Head of caudate nucleus (tissue), 42 donors: Measurements from ENCODE around the gene SRRM5.
A peak's percentile ranks its signal among the peaks of the same experiment; 100 is the strongest.
"Not testable (repeated sequence)": the region's sequence is repeated elsewhere in the genome, so short reads cannot be mapped to it uniquely, and the experiment has no call there.

Source experiments
- DNase-seq, 42 donors: peaks; one replicate each; pipeline versions ENCODE4 v3.0.0 to v3.0.0-alpha.2; 2020 to 2021; ENCODE audit warnings: mixed read lengths in 7 of 42
- intact Hi-C: fragments of 100-400 bp; cut with DNase I; formaldehyde crosslinking; loops from one replicate; pipeline ENCODE4 v1.15.0; 2022

SRRM5 gene

DNA sequence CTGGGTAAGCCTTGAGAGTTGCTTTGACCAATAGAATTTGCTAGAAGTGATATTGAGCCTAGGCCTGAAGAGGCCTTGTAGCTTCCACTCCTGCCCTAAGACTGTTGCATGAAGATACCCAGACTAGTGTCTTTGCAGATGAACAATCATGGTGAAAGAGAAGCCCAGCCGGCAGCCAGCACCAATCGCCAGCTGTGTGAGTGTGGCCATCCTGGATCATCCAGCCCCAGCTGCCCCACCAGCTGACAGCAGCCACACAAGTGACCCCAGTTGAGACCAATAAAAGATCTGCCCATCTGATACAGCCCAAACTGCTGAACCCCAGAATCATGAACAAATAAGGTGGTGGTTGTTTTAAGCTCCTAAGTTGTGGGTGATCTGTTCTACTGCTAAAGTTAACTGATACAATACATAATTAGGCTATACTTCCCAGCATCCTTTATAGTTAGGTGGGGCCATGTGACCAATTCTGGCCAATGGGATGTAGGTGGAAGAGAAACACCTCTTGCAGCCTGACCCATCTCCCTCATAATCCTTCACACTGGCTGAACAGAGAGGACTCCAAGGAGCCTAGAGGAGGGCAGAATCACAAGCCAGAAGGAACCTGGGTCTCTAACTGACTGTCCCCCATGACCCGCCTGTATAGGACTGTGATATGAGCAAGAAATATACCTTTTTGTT, 16.9 kb downstream of the SRRM5 start:
- intact Hi-C loops = no loop called here
- DNase-seq = peak in 13 of 42 donors; percentile 26 to 69 (median 45)

DNA sequence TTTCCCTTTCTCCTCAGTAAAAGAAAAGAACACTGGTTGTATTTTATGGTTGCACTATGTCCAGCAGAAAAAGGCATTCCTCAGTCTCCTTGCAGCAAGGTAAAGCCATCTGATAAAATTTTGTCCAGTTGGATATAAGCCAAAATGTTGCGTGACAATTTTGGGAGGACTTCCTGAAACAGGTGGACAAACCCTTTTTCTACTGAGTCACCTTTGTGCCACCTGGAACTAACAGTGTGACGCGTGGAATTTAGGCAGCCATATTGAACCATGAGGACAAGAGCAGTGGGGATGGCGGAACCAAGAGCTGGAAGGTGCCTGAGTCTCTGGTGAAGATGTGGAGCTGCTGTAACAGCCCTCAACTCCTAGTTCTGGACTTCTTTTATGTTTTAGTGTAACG, 19.6 kb downstream of the SRRM5 start:
- intact Hi-C loops = no loop called here
- DNase-seq = no peak

DNA sequence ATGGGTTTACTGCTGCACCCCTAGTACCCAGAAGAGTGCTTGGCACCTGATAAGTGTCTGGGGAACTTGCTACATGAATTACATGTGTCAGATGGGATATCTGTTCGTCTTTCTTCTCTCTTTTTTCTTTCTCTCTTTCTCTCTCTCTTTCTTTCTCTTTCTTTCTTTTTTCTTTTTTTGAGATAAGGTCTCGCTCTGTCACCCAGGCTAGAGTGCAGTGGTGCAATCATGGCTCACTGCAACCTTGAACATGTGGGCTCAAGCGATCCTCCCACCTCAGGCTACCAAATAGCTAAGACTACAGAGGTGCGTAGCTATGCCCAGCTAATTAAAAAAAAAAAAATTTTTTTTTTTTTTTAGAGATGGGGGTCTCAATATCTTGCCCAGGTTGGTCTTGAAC, 21.6 kb downstream of the SRRM5 start:
- intact Hi-C loops = no loop called here

DNA sequence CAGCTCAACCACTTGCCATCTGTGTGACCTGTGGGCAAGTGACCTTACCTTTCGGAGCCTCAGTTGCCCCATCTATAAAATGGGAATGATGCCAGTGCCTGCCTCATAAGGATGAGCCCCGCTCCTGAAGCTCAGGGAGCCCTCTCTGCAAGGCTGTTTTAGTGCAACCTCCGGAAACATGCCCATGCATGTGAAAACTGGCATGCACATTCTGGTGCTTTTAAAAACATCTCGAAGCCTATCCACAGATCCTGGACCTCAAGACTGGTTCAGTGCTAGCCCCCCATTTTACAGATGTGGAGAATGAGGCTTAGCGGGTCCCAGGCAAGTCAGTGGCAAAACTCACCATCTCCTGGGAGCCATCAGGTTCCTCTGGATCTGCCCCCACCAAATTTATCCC, 22.2 kb downstream of the SRRM5 start:
- intact Hi-C loops = no loop called here

More for the DNA sequence above, 21.6 kb downstream of the SRRM5 start:
- DNase-seq = no peak

DNA sequence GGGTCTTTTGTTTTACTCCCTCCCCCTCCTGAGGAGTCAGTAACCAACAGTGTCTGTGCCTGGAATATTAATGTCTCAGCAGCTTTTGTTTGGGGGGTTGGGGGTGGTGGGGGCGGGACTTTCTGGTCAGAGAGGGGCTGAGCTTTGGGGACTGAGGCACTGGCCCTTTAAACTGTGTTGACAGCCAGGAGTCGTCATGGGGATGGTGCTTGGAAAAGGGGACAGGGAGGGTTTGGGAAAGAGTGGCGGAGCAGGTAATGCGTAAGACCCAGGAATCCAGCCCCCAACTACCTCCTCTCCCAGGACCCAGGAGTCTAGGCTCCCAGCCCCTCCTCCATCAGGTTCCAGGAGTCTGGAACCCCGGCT, 22.6 kb downstream of the SRRM5 start:
- peak in 35 of 42 donors; percentile 30 to 82 (median 54) for DNase-seq
- intact Hi-C loops = no loop called here

More for the DNA sequence above, 22.2 kb downstream of the SRRM5 start:
- DNase-seq = no peak

DNA sequence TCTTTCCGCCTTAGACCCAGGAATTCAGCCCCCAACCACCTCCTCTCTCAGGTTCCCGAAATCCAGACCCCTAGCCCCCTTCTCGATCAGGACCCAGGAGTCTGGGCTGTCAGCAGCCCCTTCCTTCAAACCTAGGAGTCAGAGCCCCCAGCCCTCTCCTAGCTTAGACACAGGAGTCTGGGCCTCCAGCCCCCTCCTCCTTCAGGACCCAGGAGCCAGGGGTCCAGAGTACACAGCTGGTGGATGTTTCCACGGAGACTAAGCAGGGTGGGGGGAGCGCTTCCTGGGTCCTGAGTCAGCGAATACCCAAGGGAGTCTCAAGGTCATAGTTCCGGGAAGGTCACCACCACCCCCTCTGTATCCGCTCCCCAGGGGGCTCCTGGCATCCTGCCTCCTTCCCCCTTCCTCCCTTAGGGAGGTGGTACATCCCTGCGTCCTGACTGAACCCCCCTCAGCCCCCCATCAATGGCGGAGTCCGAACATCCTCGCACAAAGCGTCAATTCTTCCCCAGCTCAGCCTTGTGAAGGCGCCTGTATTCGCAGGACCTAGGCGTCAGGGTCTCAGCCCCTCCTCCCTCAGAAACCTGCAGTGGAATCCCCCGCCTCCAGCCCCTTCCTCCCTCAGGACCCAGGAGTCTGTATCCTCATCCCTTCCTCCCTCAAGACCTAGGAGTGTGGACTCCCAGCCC, 23.1 kb downstream of the SRRM5 start:
- peak; percentile 54 to 90 (median 76) for DNase-seq
- intact Hi-C loops = no loop called here

DNA sequence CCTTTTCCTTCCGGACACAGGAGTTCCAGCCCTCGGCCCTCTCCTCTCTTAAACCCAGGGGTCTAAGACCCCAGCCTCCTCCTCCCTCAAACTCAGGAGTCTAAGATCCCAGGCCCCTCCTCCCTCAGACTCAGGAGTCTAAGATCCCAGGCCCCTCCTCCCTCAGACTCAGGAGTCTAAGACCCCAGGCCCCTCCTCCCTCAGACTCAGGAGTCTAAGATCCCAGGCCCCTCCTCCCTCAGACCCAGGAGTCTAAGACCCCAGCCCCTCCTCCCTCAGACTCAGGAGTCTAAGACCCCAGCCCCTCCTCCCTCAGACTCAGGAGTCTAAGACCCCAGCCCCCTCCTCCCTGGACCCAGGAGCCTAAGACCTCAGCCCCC, 23.7 kb downstream of the SRRM5 start:
- peak in 1 of 42 donors; percentile 43 for DNase-seq
- intact Hi-C loops = not testable (repeated sequence)

DNA sequence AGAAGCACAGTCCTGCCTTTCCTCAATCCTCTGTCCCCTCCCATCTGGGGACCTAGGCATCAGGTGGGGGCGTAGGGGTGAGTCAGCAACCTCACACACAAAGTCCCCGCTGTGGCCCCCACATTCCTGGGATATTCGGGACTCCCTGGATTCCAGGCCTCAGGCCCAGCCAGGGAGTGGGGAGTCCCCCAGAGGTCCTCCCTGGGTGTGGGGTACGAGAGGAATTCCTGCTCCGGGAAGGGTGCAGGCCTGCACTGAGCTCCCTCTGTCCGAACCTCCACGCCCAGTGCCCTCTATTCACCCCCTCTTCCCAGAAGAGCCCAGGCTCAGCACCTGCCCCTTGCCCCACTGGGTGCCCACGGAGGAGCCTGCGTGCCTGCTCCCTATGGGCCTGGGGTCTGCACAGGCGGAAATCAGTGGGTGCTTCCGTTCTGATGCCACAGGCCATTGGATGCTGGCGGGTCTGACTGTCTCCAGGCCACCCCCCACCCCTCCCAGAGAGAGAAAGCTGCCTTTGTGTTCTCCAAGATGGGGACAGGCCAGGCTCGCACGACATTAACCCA, 24.3 kb downstream of the SRRM5 start:
- DNase-seq = peak; percentile 33 to 87 (median 69)
- intact Hi-C loops = no loop called here

DNA sequence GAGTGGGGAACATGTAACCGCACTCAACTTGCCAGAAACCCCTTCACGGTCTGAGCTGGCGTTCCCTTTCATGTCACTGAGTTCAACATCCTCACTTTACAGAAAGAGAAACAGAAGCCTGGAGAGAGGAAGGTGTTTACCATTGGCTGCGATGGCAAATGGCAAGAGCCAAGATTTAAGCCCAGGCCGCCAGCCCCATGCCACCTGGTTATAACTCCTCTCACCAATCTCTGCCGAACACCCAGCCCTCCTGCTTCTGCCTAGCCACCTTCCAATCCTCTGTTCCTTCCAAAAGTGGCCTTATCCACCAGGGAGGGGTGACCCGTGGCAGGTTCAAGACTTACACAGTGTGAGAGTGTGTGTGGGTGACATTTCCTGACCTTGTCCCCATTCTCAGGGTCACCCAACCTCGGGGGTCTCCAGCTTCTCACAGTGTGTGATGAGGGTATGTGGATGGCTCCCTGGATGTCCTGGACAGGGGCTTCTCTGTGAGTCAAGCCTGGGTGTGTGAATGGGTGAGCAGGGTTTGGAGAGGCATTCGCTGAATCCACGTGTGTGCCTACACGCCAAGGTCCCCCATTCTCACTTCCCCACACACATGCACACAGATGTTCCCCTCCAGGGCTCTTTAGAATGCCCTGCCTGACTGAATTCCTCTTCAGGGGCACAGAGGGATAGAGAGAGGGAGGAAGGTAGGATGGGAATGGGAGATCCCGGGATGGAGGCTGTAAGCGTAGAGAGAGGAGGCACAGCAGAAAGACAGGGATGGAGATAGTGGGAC, 26.5 kb downstream of the SRRM5 start:
- intact Hi-C loops = no loop called here
- peak in 2 of 42 donors; percentile 12 to 14 for DNase-seq

DNA sequence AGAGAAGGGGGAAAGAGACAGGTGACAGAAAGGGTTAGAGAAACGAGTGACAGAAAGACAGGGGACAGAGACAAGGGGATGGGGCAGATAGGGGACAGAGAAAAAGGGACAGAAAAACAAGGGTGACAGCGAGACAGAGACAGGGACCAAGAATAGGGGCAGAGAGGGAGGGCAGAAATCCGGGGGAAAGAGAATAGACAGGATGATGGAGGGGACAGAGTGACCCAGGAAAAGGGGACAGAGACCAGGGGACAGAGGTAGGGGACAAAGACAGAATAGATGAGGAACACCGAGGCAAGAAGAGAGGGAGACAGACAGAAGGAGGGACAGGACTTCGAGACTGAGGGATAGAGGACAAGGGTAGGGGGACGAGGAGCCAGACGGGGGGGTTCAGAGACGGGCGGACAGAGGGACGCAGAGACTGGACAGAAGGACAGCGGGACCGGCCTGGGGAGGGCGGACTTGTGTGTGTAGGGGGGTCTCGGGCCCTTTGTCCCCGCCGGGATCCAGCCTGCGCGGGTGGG, 27.2 kb downstream of the SRRM5 start:
- peak in 3 of 42 donors; percentile 13 to 29 (median 15) for DNase-seq
- intact Hi-C loops = no loop called here

DNA sequence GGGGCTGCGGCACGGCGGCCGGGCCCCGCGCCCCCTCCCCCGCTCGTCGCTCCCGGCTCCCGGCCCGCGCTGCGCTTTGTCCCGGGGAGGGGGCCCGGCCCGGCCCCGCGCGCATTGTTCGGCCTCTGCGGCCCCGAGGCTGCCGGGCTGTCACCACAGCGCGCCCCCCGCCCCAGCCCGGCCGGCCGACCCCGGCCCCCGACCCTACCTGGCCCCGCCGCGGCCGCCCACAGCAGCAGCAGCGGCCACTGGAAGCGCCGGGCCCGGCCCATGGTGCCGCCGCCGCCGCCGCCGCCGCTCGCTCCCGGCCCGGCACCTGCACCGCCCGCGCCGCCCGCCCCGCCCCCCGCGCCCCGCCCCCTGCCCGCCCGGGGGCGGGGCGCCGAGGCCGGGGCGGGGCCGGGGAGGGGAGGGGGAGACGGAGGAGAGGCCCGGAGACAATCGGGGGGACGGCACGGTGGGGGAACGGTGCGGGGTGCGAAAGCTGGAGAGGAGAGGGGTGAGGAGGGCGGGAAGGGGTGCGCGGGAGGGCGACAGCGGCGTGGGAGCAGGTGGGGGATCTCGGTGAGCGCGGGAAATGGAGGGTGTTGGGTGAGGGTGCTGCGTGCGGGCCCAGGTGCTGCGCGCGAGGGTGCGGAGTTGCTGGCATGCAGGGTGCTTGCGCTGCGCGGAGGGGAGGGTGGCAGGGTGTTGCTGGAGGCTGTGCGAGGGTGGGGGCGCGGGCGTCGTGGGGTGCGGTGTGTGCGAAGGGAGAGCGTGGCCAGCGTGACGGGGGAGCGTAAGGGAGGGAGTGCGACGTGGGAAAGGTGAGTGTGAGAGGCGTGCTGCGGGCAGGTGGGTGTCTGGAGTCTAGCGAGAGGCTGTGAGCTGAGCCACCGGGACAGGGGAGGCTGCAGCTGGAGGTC, 27.9 kb downstream of the SRRM5 start, which contains the start of gene CADM4:
TSS of gene CADM4 (minus strand) at position 332 of the 905 bp plus-strand sequence. CDS start at position 272, 60 bp downstream.
- DNase-seq = peak in 40 of 42 donors; percentile 27 to 83 (median 68)
- intact Hi-C loops = no loop called here

DNA sequence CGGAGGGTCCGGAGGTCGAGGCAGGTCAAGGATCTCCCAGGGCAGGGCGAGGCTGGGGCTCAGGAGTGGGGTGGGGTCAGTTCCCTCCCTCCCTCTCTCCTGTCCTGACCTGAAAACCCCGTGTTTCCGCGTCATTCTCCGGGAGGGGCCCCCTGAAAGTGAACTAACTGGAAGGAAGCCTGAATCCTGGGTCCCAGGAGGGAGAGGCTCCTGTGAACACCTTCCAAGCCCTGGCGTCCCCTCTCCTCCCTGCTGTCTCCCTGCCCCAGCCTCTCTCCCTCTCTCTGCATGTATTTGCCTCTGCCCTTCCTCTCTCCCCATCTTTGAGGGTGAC, 28.5 kb downstream of the SRRM5 start:
- DNase-seq = no peak
- intact Hi-C loops = no loop called here

DNA sequence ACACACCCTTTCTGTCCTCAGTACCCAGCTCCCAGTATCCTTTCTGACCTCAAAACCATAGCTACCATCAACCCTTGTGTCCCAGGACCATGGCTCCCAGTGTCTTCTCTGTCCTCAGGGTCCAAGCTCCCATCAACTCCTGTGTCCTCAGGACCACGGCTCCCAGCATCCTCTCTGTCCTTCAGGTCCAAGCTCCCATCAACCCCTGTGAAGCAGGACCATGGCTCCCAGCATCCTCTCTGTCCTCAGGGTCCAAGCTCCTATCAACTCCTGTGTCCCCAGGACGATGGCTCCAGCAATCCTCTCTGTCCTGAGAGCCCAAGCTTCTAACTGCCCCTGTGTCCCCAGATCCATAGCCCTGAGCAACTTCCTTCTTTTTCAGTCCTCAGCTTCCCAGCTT, 29.4 kb downstream of the SRRM5 start:
- intact Hi-C loops = no loop called here
- DNase-seq = no peak

DNA sequence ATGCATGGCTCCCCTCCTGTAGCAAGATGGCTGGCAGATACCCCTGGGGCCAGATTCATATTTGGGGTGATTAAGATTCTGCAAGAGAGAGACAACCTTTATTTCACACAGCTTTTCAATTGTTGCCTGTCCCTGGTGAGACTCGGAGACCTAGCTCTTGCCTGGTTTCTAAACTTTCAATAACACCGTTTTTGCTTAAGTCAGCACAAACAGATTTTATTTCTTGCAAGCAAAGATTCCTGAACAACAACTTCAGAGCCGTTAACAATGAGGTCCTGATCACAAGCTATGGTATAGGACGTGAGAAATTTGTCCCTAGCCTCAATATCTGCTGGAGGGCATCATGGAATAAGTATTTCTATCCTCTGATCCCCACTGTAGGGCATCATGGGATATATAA, 30.6 kb downstream of the SRRM5 start:
- no peak for DNase-seq
- intact Hi-C loops = no loop called here

DNA sequence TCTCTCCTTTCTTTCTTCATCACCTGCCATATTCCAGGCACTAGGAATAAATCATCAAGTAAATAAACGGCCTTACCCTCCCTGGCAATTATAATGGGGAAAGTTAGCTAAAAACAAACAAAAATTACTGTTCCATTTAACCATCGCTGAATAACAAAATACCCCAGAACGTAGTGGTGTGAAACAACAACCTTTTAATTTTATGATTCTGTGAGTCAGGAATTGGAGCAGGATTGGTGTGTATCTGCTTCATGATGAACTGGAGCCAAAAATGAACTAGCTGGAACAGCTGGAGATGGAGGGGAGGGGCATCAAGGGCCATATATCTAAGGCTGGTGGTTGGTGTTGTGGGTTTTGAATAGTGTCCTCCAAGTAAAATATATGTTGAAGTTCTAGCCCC, 31.4 kb downstream of the SRRM5 start:
- DNase-seq = no peak
- intact Hi-C loops = no loop called here

DNA sequence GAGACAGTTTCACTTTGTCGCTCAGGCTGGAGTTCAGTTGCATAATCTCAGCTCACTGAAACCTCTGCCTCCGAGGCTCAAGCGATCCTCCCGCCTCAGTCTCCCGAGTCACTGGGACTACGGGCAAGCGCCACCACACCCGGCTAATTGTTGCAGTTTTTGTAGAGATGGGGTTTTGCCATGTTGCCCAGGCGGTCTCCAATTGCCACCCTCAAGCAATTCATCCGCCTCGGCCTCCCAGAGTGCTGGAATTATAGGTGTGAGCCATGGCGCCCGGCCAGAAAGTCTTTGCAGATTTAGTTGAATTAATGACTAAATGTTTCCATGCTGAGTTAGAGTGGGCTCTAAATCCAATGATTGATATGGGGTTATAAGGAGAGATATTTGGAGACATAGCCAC, 32.3 kb downstream of the SRRM5 start:
- DNase-seq = no peak
- intact Hi-C loops = no loop called here

DNA sequence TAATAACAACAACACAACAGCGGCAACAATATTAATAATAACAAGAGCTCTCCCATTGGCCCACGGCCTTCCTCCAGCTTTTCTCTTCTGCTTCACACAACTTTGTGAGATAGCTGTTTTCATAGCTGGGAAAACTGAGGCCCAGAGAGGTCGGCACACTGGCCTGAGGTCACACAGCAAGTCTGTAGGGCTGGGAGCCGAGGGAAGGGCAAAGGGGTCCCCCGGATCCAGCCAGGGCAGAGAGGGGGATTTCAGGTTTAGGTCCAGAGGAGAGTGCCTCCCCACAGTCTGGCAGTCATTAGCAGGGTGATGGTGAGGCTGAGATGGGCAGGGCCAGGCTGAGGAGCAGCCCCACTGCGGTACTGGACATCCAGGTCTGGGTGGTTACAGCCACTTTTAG, 36.7 kb downstream of the SRRM5 start:
- DNase-seq = no peak
- intact Hi-C loops = no loop called here

DNA sequence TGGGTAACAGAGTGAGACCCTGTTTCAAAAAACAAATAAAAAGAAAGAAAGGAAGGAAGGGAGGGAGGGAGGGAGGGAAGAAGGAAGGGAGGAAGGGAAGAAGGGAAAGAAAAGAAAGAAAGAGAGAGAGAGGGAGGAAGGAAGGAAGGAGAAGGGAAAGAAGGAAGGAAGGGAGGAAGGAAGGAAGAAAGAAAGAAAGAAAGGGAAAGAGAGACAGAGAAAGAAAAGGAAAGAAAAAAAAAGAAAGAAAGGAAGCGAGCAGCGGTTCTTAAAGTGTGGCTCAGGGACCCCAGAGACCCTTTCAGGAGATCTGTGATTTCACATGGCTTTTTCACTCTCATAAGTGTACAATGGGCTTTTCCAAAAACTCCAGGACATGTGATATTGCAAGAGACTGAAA, 37.6 kb downstream of the SRRM5 start:
- no peak for DNase-seq
- intact Hi-C loops = no loop called here

DNA sequence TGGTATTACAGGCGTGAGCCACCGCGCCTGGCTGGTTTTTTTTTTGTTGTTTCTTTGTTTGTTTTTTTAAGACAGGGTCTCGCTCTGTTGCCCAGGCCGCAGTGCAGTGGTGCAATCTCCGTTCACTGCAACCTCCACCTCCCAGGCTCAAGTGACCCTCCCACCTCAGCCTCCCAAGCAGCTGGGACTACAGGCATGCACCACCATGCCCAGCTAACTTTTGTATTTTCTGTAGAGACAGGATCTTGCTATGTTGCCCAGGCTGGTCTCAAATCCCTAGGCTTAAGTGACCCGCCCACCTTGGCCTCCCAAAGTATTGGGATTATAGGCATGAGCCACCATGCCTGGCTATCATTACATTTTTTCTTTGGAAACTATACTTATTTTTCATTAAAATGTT, 38.4 kb downstream of the SRRM5 start:
- intact Hi-C loops = loop anchor here (5.0 kb wide), 1 partner anchor 53 kb away; the partner anchor contains the start of genes IRGQ and ZNF576
- not testable (repeated sequence) for DNase-seq
